GM19452 (cell line): ENCODE results near the gene OR52N5.

Experiments used
- ATAC-seq: cut with Tn5 transposase; IDR thresholded peaks from one replicate; pipeline ENCODE4 v1.9.1; 2021; ENCODE audit not compliant: unreplicated experiment

Gene OR52N5

GRCh38 chr11:5783255-5783654, at the start of gene OR52N5:
Gene OR52N5 (minus strand): TSS chr11:5783355. CDS start chr11:5778634, 4,721 bp downstream.
- ATAC-seq = no peak

GRCh38 chr11:5831196-5831829, 48.2 kb upstream of the OR52N5 start:
- ATAC-seq = no peak

- peak; percentile 58 for ATAC-seq
Observed at GRCh38 chr11:5818245-5818886, 35.2 kb upstream of the OR52N5 start.

DNA sequence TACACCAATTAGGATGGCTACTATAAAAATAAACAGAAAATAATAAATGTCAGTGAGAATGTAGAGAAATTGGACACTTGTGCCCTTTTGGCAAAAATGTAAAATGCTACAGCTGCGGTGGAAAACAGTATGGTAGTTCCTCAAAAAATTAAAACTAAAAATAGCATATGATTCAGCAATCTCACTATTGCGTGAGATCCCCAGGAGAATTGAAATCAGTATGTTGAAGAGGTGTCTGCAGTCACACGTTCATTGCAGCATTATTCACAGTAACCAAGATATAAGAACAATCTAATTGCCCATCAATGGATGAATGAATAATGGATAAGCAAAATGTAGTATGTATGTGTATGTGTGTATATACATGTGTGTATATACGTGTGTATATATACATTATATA, 32.4 kb upstream of the OR52N5 start:
- ATAC-seq = no peak

- no peak for ATAC-seq
Observed at GRCh38 chr11:5809905-5810795, 27.0 kb upstream of the OR52N5 start.

- peak; percentile 37 for ATAC-seq
Observed at GRCh38 chr11:5809122-5809519, 26.0 kb upstream of the OR52N5 start.

DNA sequence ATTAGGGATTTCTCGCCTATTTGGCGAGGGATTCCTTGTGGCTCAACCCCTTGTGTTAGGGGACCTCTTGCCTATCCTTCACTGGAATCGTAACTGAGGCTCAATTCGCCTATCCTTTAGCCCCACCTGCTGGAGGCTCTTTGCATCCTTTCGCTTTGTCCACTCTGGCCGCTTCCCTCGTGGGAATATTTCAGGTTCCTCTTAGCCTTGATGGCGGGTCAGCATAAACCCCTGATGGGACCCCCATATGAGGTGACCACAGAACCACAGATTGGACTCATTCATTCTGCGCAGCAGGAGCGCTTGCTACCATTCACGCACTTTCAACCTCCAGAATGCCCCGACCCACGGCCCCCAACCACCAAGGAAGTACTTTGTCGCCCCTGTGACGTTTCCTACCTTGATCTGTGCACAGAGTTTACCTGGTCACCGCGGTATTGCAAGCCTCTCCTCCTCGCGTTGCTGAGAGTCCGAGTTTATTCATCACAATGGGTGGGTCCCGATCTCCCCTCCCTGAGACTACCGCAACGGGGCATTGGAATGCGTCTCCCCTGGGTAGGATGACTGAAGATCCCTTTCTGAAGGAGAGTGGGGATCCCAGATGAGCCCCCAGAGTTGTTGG, 25.5 kb upstream of the OR52N5 start, which contains the start of gene OR52N2:
TSS of gene OR52N2 (plus strand) at position 425 of the 622 bp plus-strand sequence. CDS start 11,412 bp downstream, outside the sequence.
- peak; percentile 91 for ATAC-seq

- no peak for ATAC-seq
Observed at GRCh38 chr11:5807580-5807979, 24.4 kb upstream of the OR52N5 start.

DNA sequence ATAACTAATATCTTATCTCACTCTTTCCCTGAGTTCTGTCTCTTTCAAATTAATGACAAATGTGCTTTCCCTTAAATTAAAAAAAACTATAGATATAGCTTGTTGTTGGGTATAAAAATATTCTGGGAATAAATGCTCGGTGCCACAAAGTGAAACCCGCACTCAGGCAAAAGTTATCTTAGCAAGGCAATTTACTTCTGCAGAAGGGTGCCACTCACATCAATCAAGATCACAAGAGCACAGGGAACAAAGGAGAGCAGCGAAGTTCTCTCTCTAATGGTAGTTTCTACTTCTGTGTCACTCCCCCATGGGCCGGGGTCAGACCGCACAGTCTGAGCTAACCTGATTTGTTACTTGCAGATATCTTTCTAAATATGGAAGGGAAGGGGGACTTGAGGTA, 20.8 kb upstream of the OR52N5 start:
- no peak for ATAC-seq

DNA sequence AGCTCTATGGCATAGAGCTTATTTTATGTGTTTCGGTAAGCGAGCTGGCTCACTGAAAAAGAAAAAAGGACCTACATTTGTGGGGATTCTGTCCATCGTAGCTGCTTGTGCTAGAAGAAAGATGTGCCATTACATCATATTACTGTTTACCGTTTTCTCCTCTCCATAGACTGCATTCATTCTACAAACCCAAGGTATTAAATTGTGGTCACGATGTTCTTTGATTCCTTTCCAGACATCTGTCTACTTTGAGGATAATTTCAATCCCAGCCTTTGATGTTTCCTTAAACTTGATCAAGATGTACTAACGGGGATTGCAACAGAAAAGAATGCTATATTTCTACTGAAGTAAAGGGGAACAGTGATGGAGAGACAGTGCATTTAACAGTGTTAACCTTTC, 13.4 kb upstream of the OR52N5 start:
- no peak for ATAC-seq

DNA sequence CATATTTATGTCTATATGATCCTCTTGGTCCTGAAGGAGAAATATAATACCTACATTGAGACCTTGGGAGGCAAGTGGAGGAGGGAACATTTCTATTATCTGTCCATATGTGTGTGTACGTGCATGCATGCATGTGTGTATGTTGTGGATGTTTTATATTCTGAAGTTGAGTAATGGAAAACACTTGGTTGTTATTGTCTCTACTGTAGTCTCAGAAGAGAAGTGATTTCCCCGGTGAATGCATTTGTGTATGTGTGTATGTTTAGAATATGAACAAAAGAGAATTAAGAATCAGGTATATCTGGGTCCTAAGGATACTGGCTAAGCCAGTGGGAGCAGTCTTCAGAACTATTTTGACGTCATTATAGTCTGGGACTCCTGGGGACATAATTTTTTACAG, 8.0 kb upstream of the OR52N5 start, which contains the start of gene OR52N1:
TSS of gene OR52N1 (minus strand) at position 101 of the 400 bp plus-strand sequence. CDS start 2,449 bp downstream, outside the sequence.
- no peak for ATAC-seq

GRCh38 chr11:5767056-5767455, 16.1 kb downstream of the OR52N5 start:
- ATAC-seq = no peak

GRCh38 chr11:5753943-5754342, 29.2 kb downstream of the OR52N5 start, which contains the start of gene OR52N4:
Gene OR52N4 (plus strand): TSS chr11:5754243. CDS start chr11:5754741, 498 bp downstream.
- ATAC-seq = no peak

DNA sequence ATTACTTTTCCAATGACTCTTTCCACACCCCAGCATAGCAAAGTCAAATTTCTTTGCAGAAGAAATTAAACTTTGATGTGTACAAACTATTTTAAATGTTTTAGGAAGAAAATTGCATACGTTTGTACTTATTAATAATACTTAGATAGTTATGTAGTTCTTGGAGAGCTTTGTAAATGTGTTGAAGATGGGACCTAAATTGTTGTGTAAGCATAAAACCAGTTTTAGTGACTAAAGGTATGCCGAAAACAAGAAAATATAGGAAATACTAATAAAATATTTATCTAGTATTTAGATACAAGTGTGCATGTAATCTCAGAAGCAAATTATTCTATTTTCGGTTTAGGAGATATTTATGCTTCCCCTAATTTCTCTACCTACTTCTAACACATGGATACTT, 33.3 kb downstream of the OR52N5 start:
- ATAC-seq = no peak

GRCh38 chr11:5746614-5747013, 36.5 kb downstream of the OR52N5 start:
- no peak for ATAC-seq

DNA sequence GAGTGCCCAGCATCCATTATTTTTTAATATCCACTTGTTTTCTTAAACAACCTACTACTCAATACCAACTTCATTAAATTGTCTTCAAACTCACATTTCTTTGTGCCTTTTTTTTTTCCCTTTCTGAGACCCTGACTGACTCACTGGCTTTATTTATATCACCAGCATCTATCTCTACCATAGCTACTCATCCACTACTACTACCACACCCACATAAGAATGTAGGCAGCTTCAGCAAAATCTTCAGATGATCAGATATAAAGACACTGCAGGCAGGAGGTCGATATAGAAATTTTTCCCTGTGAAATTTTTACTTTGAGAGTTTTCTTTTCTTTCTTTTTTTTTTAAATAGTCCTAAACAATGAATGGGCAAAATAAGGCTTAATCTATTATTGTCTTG, 44.7 kb downstream of the OR52N5 start:
- ATAC-seq = no peak

- no peak for ATAC-seq
Observed at GRCh38 chr11:5737670-5738392, 45.3 kb downstream of the OR52N5 start.

DNA sequence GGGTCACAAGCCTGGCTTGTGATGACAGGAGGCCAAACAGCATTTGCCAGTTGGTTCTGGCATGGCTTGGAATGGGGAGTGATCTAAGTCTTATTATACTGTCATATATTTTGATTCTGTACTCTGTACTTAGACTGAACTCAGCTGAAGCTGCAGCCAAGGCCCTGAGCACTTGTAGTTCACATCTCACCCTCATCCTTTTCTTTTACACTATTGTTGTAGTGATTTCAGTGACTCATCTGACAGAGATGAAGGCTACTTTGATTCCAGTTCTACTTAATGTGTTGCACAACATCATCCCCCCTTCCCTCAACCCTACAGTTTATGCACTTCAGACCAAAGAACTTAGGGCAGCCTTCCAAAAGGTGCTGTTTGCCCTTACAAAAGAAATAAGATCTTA, 46.1 kb downstream of the OR52N5 start:
- ATAC-seq = no peak

DNA sequence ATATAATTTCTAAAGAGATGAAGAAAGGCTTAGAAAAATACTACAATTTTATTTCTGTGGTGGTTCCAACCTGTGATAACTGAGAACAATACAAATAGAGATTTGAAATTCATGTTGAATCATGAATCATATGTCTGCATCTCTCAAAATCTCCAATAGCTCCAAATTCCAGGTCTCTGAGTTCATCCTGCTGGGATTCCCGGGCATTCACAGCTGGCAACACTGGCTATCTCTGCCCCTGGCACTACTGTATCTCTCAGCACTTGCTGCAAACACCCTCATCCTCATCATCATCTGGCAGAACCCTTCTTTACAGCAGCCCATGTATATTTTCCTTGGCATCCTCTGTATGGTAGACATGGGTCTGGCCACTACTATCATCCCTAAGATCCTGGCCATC, 46.8 kb downstream of the OR52N5 start, which contains the start of gene OR56B1:
TSS of gene OR56B1 (plus strand) at position 53 of the 400 bp plus-strand sequence. CDS start at position 122, 69 bp downstream.
- ATAC-seq = no peak

- no peak for ATAC-seq
Observed at GRCh38 chr11:5727691-5728090, 55.5 kb downstream of the OR52N5 start.
